HTERT RPE-1 (cell line): ENCODE data around the gene TENT4A.

ENCODE experiments used
- in situ Hi-C: fragments of 300-500 bp; cut with MboI; formaldehyde crosslinking; loops from 4 replicates; pipeline ENCODE4 v1.14.3; 2020; ENCODE audit warnings: low sequenced_read_pairs

Gene TENT4A

GRCh38 chr5:6731465-6732237 lies 18.4 kb downstream of the TENT4A start:
- in situ Hi-C loops = no loop called here

GRCh38 chr5:6732634-6733410 lies 19.6 kb downstream of the TENT4A start:
- in situ Hi-C loops = no loop called here

GRCh38 chr5:6733411-6734242 lies 20.4 kb downstream of the TENT4A start:
- in situ Hi-C loops = no loop called here

- in situ Hi-C loops = no loop called here
These were observed 21.0 kb downstream of the TENT4A start for GRCh38 chr5:6734243-6734700.

DNA sequence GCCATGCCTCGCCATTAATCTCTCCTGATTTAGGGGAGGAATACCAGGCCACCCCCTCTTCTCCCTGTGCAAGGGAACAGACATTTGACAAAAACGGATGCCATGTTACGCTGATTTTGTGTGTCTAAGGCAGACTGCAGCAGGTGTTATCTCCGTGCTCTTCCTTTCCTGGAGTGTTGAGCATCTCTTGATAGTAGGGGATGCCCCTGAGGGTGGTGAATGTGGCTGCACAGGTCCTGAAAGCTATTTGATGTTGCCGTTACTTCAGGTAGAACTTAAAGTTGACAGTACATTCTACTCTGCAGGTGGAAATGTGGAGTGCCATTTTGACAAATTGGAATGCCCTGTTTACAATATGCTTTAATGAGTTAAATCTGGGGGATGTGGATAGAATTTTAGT lies 21.5 kb downstream of the TENT4A start:
- in situ Hi-C loops = no loop called here

GRCh38 chr5:6736106-6736505 lies 22.9 kb downstream of the TENT4A start:
- in situ Hi-C loops = no loop called here

DNA sequence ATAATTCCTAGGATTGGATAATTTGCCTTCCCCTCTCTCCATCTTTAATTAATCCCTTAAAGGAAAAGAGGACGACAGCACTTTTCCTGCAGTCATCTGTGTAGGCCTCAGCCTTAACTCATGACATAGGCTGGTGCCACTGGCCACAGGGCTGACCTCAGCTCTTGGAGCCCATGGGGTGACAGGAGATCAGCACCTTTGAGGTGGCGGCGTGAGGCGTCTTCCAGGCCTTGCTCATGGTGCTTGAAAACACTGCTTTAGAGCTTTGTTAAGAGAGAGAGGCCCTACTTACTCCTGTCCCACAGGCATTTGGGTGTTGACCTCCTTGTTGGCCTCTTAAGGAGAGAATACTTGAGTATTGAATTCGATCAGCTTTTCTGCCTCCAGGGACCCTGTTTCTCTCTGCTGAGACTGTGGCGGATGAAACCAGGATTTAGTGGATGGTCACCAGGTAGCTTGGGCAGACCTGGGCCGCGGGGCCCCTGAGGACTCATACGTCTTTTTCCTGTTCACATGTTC lies 23.4 kb downstream of the TENT4A start:
- in situ Hi-C loops = no loop called here

GRCh38 chr5:6737043-6737941 lies 24.1 kb downstream of the TENT4A start:
- in situ Hi-C loops = no loop called here

- in situ Hi-C loops = no loop called here
These were observed 26.4 kb downstream of the TENT4A start for GRCh38 chr5:6739603-6740002.

GRCh38 chr5:6740586-6741150 lies 27.4 kb downstream of the TENT4A start:
- in situ Hi-C loops = no loop called here

DNA sequence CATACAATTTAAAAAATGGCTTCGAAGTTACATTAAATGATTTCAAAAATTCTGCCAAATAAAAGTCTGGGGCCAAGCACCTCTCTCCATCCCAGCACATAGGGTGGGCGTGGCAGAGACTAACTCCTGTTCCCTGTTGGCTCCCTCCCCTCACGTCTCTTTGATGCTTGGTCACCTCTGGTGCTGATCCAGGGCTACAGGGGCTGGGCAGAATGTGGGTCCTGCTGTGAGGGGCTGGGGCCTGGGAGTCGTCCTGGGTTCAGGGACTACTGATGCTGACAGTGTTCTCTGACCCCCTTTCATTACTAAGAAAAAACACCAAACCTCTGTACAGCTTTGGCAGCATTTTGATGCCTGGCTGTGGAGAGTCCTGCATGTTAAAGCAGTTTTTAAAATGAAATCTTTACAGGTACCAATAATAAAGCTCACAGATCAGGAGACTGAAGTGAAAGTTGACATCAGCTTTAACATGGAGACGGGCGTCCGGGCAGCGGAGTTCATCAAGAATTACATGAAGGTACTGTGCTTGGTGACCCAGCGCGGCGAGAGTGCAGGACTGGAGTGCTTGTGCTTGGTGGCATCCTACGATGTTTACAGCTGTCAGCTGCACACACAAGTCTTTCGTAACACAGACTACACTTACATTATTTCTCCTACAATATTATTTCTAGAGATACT lies 29.0 kb downstream of the TENT4A start:
- in situ Hi-C loops = no loop called here

DNA sequence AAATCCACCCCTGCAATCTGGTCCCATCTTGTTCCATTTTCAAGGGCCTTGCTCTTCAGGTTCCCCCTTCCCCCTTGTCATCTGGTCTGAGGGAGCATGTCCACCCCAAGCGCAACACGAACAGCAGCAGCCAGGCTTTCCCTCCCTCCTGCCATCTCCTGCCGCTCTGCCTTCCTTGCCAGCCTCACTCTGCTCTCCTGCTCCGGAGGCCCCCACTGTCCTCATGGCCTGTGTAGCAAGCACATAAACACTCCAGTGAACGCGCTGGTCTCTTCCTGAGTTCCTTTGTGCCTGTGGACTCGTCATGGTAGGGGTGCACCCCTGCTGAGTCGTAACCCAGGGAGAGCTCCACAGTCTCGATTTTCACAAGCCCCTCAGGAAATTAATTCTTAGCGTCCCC lies 29.9 kb downstream of the TENT4A start:
- in situ Hi-C loops = no loop called here

DNA sequence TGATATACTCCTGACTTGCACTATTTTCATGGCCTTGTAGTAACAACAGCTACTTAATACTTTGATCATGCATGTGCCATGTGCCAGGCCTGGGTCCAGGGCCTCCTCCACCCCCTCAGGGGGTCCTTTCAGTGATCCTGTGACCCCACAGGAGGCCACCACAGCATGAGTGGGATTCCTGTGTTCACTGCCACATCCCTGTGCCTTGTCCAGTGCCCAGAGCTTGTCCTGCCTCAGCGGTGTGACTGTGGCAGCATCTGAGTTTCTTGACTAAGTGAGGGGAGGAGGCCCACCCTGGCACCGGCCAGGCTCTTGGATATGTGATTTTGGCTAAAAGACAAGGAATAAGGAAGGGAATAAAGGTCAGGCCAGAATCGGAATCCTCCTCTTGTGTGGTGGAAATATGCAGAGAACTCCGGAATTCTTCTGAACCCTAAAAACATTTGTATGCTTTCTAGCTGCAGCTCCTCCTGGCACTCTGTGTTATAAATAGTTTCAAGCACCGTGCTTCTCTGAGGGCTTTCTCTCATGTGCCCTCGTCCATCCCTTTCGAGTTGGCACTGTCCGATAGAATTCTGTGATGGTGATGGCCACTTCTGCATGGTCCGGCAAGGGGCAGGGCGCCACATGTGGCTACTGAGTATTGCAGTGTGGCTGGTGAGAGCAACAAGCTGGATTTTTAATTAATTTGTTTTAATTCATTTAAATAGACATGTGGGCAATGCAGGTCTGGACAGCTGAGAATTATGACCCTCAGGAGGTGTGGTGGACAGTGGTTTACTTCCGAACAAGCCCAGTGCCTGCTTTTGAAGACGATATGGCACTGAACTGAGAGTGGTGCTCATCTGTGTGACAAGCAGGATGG lies 31.8 kb downstream of the TENT4A start:
- in situ Hi-C loops = no loop called here

GRCh38 chr5:6745706-6746222 lies 32.5 kb downstream of the TENT4A start:
- in situ Hi-C loops = no loop called here

DNA sequence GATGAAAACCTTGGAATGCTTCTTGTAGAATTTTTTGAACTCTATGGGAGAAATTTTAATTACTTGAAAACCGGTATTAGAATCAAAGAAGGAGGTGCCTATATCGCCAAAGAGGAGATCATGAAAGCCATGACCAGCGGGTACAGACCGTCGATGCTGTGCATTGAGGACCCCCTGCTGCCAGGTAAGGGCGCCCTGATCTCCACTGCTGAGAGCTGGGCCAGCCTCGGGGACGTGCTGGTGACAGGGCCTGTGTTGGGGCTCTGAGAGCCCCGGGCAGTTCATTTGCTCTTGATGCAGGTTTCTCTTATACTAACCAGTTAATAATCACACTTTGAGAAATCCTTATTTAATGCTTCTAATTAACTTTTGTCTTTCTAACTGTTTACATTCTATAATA lies 33.0 kb downstream of the TENT4A start:
- in situ Hi-C loops = no loop called here

DNA sequence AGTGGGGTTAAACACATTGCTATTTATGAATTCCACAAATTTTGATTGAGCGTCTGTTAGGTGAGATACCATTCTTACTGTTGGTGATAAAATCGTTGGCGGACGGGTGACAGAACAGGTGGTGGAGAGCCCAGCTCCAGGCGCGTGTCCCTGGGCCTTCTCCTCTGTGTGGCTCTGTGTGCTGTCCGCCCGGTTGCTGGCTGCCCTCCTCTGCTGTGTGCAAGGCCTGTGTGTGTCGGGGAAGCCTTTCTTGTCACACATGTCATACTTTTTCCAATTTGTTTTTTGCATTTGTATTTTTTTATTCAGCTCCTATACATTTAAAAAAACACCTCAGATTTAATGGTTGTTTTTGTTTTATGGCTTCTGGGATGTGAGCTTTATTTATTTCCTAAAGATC lies 33.9 kb downstream of the TENT4A start:
- in situ Hi-C loops = no loop called here

DNA sequence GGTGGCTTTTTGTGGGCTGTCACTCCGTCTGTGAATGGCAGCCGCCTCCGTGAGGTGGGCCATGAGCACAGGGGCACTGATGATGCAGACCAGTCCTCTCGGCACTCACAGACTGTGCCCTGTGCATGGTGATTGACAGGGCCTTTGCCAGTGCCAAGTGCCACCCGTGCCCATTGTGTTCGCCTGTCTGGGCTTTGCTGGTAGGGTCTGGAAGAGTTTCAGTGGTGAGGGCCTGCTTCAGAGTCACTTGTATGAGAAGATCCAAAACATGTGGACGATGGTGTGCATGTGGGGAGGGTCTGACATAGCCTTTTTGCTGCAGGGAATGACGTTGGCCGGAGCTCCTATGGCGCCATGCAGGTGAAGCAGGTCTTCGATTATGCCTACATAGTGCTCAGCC lies 34.9 kb downstream of the TENT4A start:
- in situ Hi-C loops = no loop called here
